Mammary epithelial cell (primary cell): Measurements from ENCODE around the gene MPST.

Experiments
- EZH2 ChIP-seq: IDR thresholded peaks from 2 replicates; pipeline ENCODE4 v1.6.1; 2012; ENCODE audit warnings: low read length, inconsistent platforms, borderline replicate concordance
- TF ChIP-seq, protein P1 (sequence below), 2 donors: IDR thresholded peaks in 1 of 2; conservative IDR thresholded peaks in 1 of 2; 2 replicates each; pipeline ENCODE4 v1.5.1; 2011 to 2012; ENCODE audit warnings: inconsistent platforms in 2 of 2, low read length in 2 of 2, mild to moderate bottlenecking in 2 of 2, control low read depth in 1 of 2, low read depth in 1 of 2; ENCODE audit not compliant: insufficient read depth in 1 of 2; ENCODE audit errors: extremely low read depth in 1 of 2

DNA sequence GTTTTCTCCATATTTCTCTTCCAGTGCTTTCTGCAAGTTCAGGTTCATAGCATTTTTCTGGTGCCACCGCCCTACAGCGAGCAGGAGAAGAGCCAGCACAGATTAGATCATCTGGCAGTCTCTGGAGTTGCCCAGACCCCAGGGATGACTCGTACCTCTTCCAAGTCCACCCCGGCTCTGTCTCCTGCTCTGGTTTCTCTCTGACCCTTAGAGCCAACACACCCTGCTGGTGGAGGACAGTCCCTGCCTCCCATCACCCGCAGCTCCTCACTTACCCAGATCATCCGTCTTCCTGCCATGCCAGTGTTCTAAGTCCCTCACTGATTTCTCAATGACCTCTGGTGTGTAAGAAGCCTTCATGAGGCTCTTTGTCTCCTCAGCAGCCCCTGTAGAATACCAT lies 28.3 kb upstream of the MPST start:
- TF ChIP-seq, protein P1, sequence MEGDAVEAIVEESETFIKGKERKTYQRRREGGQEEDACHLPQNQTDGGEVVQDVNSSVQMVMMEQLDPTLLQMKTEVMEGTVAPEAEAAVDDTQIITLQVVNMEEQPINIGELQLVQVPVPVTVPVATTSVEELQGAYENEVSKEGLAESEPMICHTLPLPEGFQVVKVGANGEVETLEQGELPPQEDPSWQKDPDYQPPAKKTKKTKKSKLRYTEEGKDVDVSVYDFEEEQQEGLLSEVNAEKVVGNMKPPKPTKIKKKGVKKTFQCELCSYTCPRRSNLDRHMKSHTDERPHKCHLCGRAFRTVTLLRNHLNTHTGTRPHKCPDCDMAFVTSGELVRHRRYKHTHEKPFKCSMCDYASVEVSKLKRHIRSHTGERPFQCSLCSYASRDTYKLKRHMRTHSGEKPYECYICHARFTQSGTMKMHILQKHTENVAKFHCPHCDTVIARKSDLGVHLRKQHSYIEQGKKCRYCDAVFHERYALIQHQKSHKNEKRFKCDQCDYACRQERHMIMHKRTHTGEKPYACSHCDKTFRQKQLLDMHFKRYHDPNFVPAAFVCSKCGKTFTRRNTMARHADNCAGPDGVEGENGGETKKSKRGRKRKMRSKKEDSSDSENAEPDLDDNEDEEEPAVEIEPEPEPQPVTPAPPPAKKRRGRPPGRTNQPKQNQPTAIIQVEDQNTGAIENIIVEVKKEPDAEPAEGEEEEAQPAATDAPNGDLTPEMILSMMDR (conservative IDR thresholded peaks at IDR 0.05 in 1 of 2, IDR thresholded peaks at IDR 0.05 in 1 of 2; ENCODE audit: extremely low read depth in 1 of 2, insufficient read depth in 1 of 2, low read depth in 1 of 2, low read length in 2 of 2), result no peak
- TF ChIP-seq EZH2, result no peak
